Osteocyte (in vitro differentiated cells): Measurements from ENCODE around the gene TXNL4B. TPM values are rescaled to one million over a fixed set of nuclear protein-coding genes. Genes with fewer than 3 reads are reported as not detected.

Source experiments
- DNase-seq: peaks from one replicate; pipeline ENCODE4 v3.0.0; 2021; ENCODE audit warnings: mixed read lengths; ENCODE audit not compliant: unreplicated experiment; ENCODE audit errors: extremely low spot score
- H3K27ac Mint-ChIP-seq: one replicate; pipeline ENCODE4 v1.8.0; 2021; ENCODE audit warnings: mild to moderate bottlenecking, mixed read lengths; ENCODE audit not compliant: unreplicated experiment
- H3K27me3 Mint-ChIP-seq: one replicate; pipeline ENCODE4 v1.8.0; 2021; ENCODE audit warnings: mixed read lengths; ENCODE audit not compliant: unreplicated experiment
- H3K36me3 Mint-ChIP-seq: one replicate; pipeline ENCODE4 v1.8.0; 2021; ENCODE audit warnings: mixed read lengths; ENCODE audit not compliant: unreplicated experiment
- H3K4me1 Mint-ChIP-seq: one replicate; pipeline ENCODE4 v1.8.0; 2021; ENCODE audit warnings: mixed read lengths; ENCODE audit not compliant: unreplicated experiment
- H3K4me3 Mint-ChIP-seq: one replicate; pipeline ENCODE4 v1.8.0; 2021; ENCODE audit warnings: mild to moderate bottlenecking, moderate library complexity, mixed read lengths; ENCODE audit not compliant: unreplicated experiment
- H3K9me3 Mint-ChIP-seq: one replicate; pipeline ENCODE4 v1.8.0; 2021; ENCODE audit warnings: mixed read lengths; ENCODE audit not compliant: unreplicated experiment
- CTCF ChIP-seq: fragments of 200-600 bp; sonication (generic); IDR thresholded peaks from 2 replicates; pipeline ENCODE4 v1.5.0; 2021; ENCODE audit warnings: antibody characterized with exemption, mild to moderate bottlenecking, moderate library complexity
- total RNA-seq: library from RNA; stranded (reverse); gene quantifications from 2 replicates; pipeline ENCODE4 v1.2.1, GENCODE V29; 2021

TXNL4B gene
- total RNA-seq, 1 donor from 2014 or later, result 10.0 TPM

- no peak overlapping the region for H3K4me3 Mint-ChIP-seq
- peaks cover 73% of the 10 kb centered on the region for H3K36me3 Mint-ChIP-seq
- no peaks in the 10 kb centered on the region for H3K9me3 Mint-ChIP-seq
- DNase-seq, result no peak
- TF ChIP-seq CTCF, result no peak
- no peaks in the 10 kb centered on the region for H3K27me3 Mint-ChIP-seq
- no peaks in the 10 kb centered on the region for H3K4me1 Mint-ChIP-seq
- H3K27ac Mint-ChIP-seq, result no peak overlapping the region
Observed at GRCh38 chr16:72109300-72109699, 15.9 kb upstream of the TXNL4B start.

- H3K27ac Mint-ChIP-seq, result no peak overlapping the region
- H3K4me1 Mint-ChIP-seq, result no peaks in the 10 kb centered on the region
- no peaks in the 10 kb centered on the region for H3K27me3 Mint-ChIP-seq
- H3K4me3 Mint-ChIP-seq, result no peak overlapping the region
- no peaks in the 10 kb centered on the region for H3K9me3 Mint-ChIP-seq
- TF ChIP-seq CTCF, result no peak
- peaks cover 73% of the 10 kb centered on the region for H3K36me3 Mint-ChIP-seq
- no peak for DNase-seq
Observed at GRCh38 chr16:72108353-72109102, 15.1 kb upstream of the TXNL4B start.

GRCh38 chr16:72107371-72107770 is 14.0 kb upstream of the TXNL4B start:
- no peak for TF ChIP-seq CTCF
- H3K27ac Mint-ChIP-seq, result no peak overlapping the region
- H3K27me3 Mint-ChIP-seq, result no peaks in the 10 kb centered on the region
- H3K36me3 Mint-ChIP-seq, result peaks cover 78% of the 10 kb centered on the region
- H3K4me3 Mint-ChIP-seq, result no peak overlapping the region
- H3K9me3 Mint-ChIP-seq, result no peaks in the 10 kb centered on the region
- no peaks in the 10 kb centered on the region for H3K4me1 Mint-ChIP-seq
- no peak for DNase-seq

- H3K36me3 Mint-ChIP-seq, result peaks cover 78% of the 10 kb centered on the region
- no peak for DNase-seq
Observed at GRCh38 chr16:72105978-72106377, 12.6 kb upstream of the TXNL4B start.

More at GRCh38 chr16:72105978-72106377, 12.6 kb upstream of the TXNL4B start:
- TF ChIP-seq CTCF, result no peak
- Mint-ChIP-seq H3K4me1 (no peaks in the 10 kb centered on the region), H3K27ac (no peak overlapping the region), H3K9me3 (no peaks in the 10 kb centered on the region), H3K4me3 (no peak overlapping the region), H3K27me3 (no peaks in the 10 kb centered on the region)
